GM19328 (cell line): ENCODE data around the gene ERI2.
A peak's percentile ranks its signal among the peaks of the same experiment; 100 is the strongest.

ENCODE experiments used
- ATAC-seq: cut with Tn5 transposase; IDR thresholded peaks from one replicate; pipeline ENCODE4 v1.9.1; 2021; ENCODE audit warnings: mild to moderate bottlenecking, moderate library complexity; ENCODE audit not compliant: unreplicated experiment

ERI2 gene, protein sequence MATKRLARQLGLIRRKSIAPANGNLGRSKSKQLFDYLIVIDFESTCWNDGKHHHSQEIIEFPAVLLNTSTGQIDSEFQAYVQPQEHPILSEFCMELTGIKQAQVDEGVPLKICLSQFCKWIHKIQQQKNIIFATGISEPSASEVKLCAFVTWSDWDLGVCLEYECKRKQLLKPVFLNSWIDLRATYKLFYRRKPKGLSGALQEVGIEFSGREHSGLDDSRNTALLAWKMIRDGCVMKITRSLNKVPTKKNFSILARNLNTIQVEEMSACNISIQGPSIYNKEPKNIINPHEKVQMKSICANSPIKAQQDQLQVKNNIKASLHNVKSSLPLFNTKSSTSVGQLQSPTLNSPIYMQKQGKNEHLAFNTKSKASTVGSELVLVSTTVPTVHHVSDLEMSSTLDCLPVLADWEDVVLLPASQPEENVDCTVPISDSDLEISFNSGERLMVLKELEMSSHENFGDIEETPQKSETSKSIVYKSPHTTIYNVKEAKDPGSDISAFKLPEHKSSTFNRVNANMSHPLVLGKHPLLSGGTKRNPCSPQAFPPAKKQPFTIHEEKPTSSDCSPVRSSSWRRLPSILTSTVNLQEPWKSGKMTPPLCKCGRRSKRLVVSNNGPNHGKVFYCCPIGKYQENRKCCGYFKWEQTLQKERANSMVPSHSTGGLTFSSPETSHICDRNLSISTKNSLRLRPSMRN

DNA sequence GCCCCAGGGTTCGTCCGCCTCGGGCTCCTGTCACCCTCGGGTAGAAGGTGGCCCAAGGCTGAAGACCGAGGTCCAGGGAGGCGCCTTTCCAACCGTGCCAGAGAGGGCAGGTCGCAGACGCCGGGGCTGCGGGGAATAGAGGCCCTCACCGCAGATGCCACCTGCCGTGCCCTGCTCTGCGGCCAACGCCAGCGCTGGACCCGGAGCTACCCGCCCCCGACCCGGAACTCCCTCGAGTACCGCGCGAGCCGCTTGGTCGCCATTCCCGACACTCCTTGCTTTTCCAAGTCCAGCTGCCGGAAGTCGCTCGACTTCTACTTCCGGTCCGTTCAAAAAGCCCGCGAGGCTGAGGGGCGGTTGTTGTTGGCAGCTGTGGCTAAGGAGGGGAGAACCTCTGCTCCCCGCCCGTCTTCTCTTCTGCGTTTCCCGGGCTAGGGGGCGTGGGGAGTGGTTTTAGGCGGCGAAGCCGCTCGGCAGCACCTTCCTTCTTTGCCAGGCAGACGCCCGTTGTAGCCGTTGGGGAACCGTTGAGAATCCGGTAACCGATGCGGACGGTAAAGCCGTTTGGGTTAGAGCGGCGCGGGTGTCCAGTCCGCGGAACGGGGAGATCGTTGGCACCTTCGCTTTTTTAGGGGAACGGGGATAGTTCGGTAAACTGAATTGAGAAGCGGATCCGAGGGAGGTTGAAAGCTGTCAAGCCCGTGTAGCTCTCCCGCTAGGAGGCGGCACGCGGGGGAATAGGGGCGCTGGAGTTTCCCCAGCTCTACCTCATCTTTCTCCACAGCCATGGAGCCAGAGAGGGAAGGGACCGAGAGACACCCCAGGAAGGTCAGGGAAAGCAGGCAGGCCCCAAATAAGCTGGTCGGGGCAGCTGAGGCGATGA is at the start of gene ERI2, which contains the start of gene REXO5:
Gene ERI2, minus strand, starts transcription at position 305 of the 883 bp plus-strand sequence. Its CDS starts 42 bp downstream, at position 263.
Gene REXO5, plus strand, starts transcription at position 360 of the 883 bp plus-strand sequence. Its CDS starts 427 bp downstream, at position 787.
- ATAC-seq = peak; percentile 66

DNA sequence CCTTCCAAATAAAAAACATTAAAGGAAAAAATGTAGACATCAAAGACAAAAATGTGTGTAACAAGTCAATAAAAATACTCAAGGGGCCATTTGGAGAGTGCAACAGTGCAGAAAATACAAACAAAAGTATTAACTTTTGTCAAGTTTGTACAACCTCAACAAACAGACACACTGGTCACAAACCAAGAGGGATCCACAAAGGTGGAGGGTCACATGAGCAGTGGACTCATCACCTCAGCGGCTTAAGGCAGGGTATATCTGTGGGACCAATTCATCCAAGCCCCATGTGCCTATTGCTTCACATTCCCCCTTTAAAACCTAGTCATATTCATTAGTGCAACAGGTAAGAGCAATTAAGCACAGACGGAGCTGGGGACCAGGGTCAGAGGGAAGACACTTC is 48.7 kb upstream of the ERI2 start:
- ATAC-seq = no peak

DNA sequence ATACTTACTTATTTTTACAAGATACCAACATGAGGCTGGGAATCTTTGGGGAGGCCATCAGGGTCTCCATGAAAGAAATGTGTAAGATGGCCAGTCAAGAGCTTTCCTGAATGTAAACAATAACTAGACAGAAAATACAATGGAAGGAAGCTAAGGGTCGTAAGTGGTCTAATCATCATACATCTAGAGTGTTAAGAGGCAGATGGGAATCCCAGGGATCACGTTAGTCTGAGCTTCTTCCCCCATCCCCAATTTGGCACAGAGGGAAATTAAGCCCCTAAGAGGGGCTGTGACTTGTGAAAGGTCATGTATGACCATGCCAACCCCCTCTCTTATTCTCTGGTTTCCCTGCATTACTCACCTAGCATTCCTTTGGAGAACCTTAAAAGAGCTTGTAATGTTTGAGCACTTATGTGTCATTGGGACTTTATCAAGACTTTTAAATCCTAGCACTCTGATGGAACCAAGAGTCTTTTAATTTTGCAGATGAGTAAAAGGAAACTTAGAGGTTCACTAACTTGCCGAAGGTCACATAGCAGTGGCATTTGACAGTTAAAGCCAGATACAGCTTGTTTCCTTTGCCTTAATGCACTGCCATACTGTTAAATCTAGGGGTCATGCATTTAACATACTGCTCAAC is 47.8 kb upstream of the ERI2 start:
- ATAC-seq = no peak

DNA sequence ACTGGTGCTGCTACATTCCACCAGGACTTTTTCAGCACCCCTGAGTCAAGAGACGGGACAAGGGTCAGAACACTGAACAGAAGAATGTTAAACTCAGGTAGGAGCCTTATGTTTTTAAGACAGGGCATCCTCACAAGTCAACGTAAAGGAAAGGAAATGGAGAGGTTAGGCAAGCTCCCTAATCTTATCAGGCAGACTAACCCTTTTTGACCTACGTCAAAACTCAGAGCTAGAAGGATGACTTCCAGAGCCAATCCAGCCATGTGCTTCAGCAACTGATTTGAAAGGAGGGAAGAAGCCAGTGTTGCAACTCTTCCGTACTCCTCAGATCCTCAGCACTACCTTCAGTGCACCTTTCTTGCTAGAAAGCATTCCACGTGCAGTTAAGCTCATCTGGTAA is 46.9 kb upstream of the ERI2 start:
- no peak for ATAC-seq

DNA sequence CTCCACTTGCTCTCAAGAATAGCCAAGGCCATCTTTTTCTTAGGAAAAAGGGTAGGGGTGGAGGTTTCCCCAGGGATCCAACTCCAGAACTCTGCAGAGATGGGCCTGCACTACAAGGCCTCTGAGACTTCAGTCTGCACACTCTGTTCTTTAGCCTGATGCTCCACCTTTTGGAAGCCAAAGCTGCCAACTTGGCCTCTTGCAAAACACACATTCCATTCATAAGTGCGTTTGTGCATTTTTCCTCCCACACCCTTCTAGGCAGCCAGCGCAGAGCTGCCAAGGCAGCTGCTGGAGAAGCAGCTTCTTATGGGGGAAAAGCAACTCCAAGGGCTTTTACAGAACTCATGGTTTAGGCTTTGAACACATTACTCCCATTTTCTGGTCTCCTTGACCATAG is 45.3 kb upstream of the ERI2 start:
- ATAC-seq = no peak

DNA sequence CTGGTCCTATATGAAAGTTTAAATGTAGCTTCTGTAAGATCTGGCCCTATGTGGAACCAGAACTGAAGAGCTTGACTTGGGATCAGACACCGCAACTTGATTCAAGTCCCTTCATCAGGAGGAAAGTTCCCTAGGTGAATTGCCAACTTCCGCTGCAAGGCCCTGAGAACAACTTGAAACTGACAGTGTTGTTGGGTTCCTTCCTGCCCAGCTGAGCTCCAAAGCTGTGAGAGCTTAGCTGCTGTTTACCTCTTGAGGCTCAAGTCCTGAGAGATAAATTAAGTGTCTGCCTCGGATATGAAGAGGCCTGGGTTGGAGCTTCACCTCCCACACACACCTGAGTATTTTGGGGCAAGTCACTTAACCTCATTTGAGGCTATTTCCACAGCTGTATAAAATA is 44.7 kb upstream of the ERI2 start:
- no peak for ATAC-seq

DNA sequence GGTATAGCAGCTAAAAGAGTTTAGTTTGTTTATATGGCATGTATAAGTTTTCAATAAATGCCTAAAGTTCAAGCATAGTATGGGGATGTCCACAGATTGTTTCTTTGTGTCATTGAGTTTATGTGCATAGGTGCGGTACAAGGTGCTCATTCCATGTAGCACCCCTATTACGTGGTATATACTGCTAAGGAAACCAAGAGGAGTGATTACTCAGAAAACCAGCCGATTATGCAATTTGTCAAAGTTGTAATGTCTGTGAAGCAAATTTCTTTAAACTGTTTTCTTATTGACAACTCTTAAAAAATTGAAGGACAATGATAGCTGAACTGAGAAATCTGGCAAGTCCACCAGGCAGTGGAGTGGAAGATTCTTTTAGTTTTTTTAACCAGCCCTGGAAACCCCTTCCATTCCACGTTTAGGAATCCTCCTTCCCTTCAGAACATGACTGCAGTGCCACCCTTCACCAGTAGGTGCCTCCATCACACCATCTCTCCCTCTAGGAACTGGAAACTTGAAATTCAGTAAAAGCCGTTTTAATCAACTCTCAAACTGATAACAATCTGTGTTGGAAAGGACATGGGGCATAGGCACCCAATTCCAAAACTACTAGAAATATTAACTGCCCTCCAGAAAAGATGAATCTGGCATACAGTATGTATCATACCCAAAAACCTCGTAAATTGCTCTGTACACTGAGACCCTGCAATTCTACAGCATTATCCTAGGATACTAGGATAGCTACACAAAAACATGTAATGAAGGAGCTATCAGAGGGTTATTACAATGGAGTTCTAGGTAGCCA is 43.5 kb upstream of the ERI2 start:
- no peak for ATAC-seq

DNA sequence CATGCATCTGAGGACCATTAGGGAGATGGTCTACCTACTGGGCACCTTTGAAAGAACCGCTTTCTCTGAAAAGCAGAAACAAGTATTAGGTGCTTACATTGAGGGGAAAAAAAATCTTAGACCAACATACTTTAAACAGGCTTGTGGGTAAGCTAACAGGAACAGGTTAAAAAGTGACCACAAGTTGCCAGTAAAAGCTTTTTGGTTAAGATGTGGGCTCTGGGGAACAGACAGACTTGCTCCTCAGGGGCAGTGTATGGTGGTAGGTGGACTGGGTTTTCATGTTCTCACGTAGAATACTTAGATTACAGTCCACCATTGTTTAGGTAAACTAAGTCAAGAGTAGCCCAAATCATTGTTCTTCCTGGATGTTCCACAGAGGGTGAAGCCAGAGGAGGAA is 41.3 kb upstream of the ERI2 start:
- no peak for ATAC-seq

DNA sequence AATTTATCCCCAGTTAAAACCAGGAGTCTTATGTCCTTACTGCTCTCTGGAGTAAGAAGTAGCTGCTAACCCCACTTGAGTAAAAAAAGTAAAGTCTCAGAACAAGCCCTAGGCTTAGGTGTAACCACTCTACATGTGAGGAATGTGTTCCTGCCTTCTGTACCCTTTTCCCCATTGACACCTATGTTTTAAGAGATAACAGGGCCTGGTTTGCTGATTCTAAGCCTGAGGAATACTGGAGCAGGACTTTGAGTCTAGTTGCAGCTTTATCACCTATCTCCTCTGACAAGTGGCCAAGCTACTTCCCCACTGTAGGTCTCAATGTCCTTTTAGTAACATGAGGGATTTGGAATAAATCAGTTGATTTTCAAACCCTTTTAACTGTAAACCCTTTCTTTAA is 40.3 kb upstream of the ERI2 start:
- ATAC-seq = no peak

DNA sequence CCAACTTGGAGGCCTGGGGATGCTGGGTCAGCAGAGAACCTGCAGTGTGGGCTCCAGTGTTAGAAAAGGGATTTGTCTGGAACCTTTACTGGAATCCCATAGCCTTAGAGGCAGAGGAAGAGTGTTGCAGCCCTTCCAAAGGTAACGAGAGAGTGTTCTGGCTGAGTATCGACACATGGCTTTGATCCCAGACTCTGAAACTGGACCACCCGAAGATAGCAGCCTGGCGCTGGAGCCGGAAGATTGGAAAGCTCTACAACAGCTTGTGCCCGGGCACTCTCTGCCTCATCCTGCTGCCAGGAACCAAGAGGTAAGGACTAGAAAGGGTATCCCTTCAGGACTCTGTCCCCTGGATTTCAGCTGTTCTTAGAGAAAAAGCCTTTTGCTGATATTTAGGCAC is 39.8 kb upstream of the ERI2 start:
- ATAC-seq = no peak

DNA sequence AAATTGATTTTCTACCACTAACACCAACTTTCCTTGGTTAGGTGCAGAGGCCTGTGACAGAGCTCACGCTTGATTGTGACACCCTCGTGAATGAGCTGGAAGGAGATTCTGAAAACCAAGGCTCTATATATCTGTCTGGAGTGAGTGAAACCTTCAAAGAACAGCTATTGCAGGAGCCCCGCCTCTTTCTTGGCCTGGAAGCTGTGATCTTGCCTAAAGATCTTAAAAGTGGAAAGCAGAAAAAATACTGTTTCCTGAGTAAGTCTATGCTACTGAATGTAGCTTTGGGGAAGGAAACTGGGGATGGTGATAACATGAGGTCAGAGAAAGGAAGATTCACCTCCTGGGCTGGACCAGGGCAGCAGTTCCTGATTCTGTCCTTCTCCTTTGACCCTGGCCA is 38.3 kb upstream of the ERI2 start:
- no peak for ATAC-seq

DNA sequence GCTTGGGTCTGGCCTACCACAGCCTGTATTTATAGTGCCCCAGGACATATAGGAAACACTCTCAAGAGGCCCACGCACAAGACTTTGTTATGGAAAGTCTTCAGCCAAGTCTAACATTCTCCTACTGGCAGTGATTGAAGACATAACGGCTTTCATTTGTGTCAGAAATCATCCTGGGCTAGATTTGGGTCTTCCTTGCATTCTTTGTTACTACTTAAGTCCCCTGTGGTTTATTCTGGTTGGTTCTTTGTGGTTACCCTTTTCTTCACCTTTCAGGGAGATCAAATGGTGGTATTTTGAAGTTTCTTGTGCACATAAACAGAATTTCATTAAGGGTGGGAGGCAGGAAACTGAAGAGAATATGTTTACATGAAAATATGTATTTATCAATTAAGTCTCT is 37.8 kb upstream of the ERI2 start:
- ATAC-seq = no peak

DNA sequence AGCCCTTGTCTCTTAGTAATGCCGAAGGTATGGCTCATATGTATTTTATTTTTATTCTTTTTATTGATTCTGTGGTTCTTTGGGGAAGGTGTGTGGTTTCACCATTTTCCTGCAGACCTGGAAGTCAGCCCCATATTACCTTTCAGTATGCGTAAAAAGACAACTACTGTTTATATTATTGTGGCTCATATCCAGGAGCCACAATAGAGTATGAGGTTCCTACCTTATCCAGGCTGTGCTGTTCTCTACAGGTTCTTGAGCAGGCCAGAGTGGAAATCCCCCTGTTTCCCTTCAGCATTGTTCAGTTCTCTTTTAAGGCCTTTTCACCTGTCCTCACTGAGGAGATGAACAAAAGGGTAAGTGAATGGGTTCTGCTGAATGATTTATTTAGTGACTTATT is 33.2 kb upstream of the ERI2 start:
- no peak for ATAC-seq

DNA sequence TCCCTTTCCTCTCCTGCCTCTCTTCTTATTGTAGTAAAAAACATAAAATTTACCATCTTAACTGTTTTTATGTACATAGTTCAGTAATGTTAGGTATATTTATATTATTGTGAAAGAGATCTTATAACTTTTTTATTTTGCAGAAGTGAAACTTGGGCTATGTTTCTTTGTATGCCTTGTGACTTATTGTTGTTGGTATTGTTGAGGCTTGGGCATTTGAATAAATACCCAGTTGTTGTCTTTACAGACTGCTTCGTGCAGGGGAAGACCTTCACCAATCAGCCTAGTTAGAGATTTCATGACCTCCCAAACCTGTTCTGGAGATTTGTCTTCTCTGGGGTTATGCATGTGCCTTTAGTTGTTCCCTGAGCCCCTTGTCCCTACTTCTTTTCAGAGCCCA is 32.0 kb upstream of the ERI2 start:
- ATAC-seq = no peak

DNA sequence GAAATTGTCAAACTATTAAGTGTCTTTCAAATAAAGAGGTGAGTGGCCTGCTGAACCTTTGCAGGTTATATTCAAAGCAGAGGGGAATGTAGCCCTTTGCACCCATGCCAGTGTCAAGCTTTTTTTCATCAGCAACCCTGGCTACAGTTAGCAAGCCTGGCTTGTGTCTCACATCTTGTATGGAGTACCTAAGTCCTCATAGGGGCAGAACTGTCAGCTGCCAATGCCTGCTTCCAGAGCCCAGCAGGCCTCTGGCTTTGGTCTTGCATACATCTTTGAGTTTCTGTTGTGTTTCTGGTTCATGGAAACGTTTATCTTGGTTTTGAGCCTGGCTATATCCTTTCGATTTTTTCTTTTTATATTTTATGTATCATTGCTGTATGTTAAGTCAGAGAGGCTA is 26.8 kb upstream of the ERI2 start:
- ATAC-seq = no peak

DNA sequence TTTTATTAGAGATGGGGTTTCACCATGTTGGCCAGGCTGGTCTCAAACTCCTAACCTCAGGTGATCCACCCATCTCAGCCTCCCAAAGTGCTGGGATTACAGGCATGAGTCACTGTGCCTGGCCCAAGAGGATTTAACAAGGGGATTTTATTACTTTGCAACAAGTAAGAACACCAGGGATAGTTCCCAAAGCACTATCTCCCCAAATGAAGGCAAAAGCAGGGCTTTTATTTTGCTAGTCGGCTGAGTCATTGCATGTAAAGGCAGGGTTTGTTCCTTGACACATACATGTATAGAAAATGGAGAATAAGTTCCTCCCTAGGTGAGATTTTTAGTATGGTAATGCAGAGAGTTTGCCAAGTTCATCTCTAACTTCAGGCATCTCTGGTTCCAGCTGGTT is 24.1 kb upstream of the ERI2 start:
- ATAC-seq = no peak

DNA sequence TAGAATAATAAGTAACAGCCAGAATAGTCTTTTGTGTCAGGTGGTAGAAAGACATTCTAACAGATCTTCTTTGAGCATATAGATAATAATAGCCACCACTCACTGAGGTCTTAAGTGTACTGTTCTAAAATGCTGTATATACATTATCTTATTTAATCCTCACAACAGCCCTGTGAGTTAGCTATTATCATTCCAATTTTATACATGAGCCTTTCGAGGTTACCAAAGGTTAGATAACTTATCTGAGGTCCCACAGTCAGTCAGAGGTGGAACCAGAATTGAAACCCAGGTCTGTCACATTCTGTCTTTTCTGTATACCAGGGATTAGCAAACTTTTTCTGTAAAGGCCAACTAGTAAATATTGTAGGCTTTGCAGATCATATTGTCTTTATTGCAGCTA is 23.3 kb upstream of the ERI2 start:
- no peak for ATAC-seq

DNA sequence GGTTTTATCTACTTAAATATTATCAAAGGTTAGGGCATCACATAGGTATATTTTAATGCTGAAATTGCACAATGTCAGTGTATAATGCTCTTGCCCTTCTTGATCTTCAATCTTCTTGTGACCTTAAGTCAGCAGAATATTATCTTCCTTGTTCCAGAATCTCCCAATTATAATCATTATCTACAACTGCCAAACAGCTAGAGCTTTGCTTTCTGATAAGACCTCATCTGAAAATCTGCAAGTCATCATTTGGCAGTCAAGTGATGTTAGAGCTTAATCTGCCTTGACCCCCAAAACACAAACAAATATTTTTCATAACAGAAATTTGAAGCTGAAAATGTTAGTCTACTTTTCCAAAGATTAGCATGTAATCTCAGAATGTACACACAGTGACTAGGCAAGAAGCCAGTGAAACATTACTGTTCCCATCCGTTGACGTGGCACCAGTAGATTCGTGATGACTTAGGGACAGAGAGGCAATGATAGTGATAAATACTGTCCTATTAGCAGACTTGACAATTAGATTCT is 19.8 kb upstream of the ERI2 start:
- ATAC-seq = no peak

DNA sequence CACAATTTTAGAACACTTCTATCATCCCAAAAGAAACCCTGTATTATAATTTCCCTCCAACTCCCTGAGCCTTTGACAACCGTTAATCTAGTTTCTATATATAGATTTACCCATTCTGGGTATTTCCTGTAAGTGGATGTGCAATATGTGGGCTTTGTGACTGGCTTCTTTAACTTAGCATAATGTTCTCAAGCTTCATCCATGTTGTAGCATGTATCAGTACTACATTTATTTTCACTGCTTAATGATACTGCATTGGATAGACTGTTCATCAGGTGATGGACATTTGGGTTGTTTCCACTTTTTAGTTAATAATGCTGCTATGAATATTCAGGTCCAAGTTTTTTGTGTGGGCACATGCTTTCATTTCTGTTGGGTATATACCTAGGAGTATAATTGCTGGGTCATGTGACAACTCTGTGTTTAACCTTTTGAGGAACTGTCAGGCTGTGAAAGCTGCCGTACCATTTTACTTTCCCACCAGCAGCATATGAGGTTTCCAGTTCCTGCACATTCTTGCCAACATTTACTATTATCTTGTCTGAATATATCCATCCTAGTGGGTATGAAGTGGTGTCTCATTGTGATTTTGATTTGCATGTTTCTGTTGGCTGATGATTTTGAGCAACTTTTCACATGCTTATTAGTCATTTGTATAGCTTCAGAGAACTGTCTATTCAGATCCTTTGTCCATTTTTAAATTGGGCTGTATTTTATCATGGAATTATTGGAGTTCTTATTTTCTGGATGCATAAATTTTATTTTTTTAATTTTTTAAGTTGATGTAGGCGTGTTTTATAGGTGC is 16.5 kb upstream of the ERI2 start:
- ATAC-seq = no peak
